Activated CD8-positive, alpha-beta memory T cell treated with anti-CD3 and anti-CD28 coated beads, Interleukin-2, amount 50 U/mL, for 1 hour (primary cell): ENCODE measurements around the gene CNTNAP4.

Experiments used
- DNase-seq: peaks from one replicate; pipeline ENCODE4 v3.0.0-alpha.2; 2020; ENCODE audit errors: extremely low read depth

CNTNAP4 gene

GRCh38 chr16:76396977-76397376 lies 119.8 kb downstream of the CNTNAP4 start:
- DNase-seq, result no peak

GRCh38 chr16:76409706-76410105 lies 132.5 kb downstream of the CNTNAP4 start:
- no peak for DNase-seq

GRCh38 chr16:76421571-76421970 lies 144.4 kb downstream of the CNTNAP4 start:
- no peak for DNase-seq

- DNase-seq, result no peak
Observed at GRCh38 chr16:76428858-76429257, 151.7 kb downstream of the CNTNAP4 start.

- DNase-seq, result no peak
Observed at GRCh38 chr16:76441391-76441790, 164.2 kb downstream of the CNTNAP4 start.

- no peak for DNase-seq
Observed at GRCh38 chr16:76441876-76442275, 164.7 kb downstream of the CNTNAP4 start.

GRCh38 chr16:76443973-76444372 lies 166.8 kb downstream of the CNTNAP4 start:
- DNase-seq, result no peak

- DNase-seq, result no peak
Observed at GRCh38 chr16:76444832-76445231, 167.6 kb downstream of the CNTNAP4 start.

GRCh38 chr16:76445815-76446214 lies 168.6 kb downstream of the CNTNAP4 start:
- no peak for DNase-seq

GRCh38 chr16:76446251-76446650 lies 169.1 kb downstream of the CNTNAP4 start:
- DNase-seq, result no peak

GRCh38 chr16:76450890-76451289 lies 173.7 kb downstream of the CNTNAP4 start:
- DNase-seq, result no peak

- no peak for DNase-seq
Observed at GRCh38 chr16:76455257-76455656, 178.1 kb downstream of the CNTNAP4 start.

- no peak for DNase-seq
Observed at GRCh38 chr16:76456016-76456415, 178.8 kb downstream of the CNTNAP4 start.

- no peak for DNase-seq
Observed at GRCh38 chr16:76459111-76459510, 181.9 kb downstream of the CNTNAP4 start.

GRCh38 chr16:76461836-76462235 lies 184.6 kb downstream of the CNTNAP4 start:
- no peak for DNase-seq

- no peak for DNase-seq
Observed at GRCh38 chr16:76464955-76465620, 187.9 kb downstream of the CNTNAP4 start.

GRCh38 chr16:76466871-76467270 lies 189.7 kb downstream of the CNTNAP4 start:
- DNase-seq, result no peak

GRCh38 chr16:76474048-76474447 lies 196.8 kb downstream of the CNTNAP4 start:
- no peak for DNase-seq

GRCh38 chr16:76478105-76478504 lies 200.9 kb downstream of the CNTNAP4 start:
- no peak for DNase-seq

- DNase-seq, result no peak
Observed at GRCh38 chr16:76483307-76483909, 206.2 kb downstream of the CNTNAP4 start.

GRCh38 chr16:76484020-76484419 lies 206.8 kb downstream of the CNTNAP4 start:
- no peak for DNase-seq

GRCh38 chr16:76486740-76487139 lies 209.5 kb downstream of the CNTNAP4 start:
- no peak for DNase-seq

GRCh38 chr16:76487411-76488064 lies 210.3 kb downstream of the CNTNAP4 start:
- DNase-seq, result no peak
